ENCODE results near the gene C4orf17. TPM values are rescaled to one million over a fixed set of nuclear protein-coding genes. Genes with fewer than 3 reads are reported as not detected.
"Not testable (repeated sequence)": the region's sequence is repeated elsewhere in the genome, so short reads cannot be mapped to it uniquely, and the experiment has no call there.

Gene C4orf17
- total RNA-seq, 2 donors from 2014 or later: 2.0 TPM; not detected in 1

DNA sequence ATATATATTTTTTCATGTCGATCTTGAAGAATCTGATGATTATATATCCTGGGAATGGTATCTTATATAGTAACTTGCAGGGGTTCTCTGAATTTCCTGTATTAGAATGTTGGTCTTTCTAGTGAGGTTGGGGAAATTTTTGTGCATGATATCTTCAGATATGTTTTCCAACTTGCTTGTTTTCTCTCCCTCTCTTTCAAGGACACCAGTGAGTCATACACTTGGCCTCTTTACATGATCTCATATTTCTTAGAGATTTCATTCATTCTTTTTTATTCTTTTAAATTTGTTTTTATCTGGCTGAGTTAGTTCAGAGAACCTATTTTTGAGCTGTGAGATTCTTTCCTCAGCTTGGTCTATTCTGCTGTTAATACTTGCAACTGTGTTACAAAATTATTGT is 27.2 kb upstream of the C4orf17 start:
- H3K27ac ChIP-seq: no peak overlapping the region
- TF ChIP-seq, protein P1, sequence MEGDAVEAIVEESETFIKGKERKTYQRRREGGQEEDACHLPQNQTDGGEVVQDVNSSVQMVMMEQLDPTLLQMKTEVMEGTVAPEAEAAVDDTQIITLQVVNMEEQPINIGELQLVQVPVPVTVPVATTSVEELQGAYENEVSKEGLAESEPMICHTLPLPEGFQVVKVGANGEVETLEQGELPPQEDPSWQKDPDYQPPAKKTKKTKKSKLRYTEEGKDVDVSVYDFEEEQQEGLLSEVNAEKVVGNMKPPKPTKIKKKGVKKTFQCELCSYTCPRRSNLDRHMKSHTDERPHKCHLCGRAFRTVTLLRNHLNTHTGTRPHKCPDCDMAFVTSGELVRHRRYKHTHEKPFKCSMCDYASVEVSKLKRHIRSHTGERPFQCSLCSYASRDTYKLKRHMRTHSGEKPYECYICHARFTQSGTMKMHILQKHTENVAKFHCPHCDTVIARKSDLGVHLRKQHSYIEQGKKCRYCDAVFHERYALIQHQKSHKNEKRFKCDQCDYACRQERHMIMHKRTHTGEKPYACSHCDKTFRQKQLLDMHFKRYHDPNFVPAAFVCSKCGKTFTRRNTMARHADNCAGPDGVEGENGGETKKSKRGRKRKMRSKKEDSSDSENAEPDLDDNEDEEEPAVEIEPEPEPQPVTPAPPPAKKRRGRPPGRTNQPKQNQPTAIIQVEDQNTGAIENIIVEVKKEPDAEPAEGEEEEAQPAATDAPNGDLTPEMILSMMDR (IDR thresholded peaks at IDR 0.05): no peak
- TF ChIP-seq POLR2AphosphoS5 (IDR thresholded peaks at IDR 0.05): no peak
- TF ChIP-seq POLR2A (IDR thresholded peaks at IDR 0.05): no peak
- WGBS: 94% methylated on average over 1 of the region's 1 CpG
- H3K4me1 ChIP-seq (replicated peaks): no peaks in the 10 kb centered on the region
- H3K4me3 ChIP-seq: no peak overlapping the region
- H3K9me3 ChIP-seq: no peaks in the 10 kb centered on the region
- intact Hi-C loops (cut with DNase I): no loop called here
- DNase-seq (ENCODE audit: low spot score): no peak
- no peaks in the 10 kb centered on the region for H3K36me3 ChIP-seq
- H3K27me3 ChIP-seq (replicated peaks; ENCODE audit: insufficient read depth): no peaks in the 10 kb centered on the region

DNA sequence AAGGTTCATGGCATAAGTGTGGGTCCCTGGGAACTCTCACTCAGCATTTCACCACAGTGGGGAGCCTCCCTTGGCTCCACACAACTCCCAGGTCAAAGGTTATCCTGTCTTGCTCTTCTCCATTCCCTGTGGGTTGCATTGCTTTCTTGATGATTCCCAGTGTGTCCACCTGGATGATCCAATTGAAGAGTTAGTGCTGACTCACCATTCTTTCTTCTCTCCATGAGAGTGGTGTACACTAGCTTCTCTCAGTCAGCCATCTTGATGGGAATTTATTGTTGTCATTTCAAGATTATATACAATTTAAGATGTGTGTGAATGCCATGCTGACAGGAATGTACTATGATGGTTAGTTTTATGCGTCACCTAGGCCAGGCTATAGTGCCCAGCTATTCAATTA is 25.6 kb upstream of the C4orf17 start:
- TF ChIP-seq POLR2AphosphoS5 (IDR thresholded peaks at IDR 0.05): no peak
- TF ChIP-seq POLR2A (IDR thresholded peaks at IDR 0.05): no peak
- TF ChIP-seq, protein P1 (IDR thresholded peaks at IDR 0.05): no peak
- no peaks in the 10 kb centered on the region for H3K36me3 ChIP-seq
- 100% methylated on average over 1 of the region's 1 CpG for WGBS
- no peak overlapping the region for H3K4me3 ChIP-seq
- intact Hi-C loops (cut with DNase I): no loop called here
- no peak overlapping the region for H3K27ac ChIP-seq
- no peaks in the 10 kb centered on the region for H3K4me1 ChIP-seq (replicated peaks)
- no peaks in the 10 kb centered on the region for H3K9me3 ChIP-seq
- DNase-seq (ENCODE audit: low spot score): no peak
- H3K27me3 ChIP-seq (replicated peaks; ENCODE audit: insufficient read depth): no peaks in the 10 kb centered on the region

DNA sequence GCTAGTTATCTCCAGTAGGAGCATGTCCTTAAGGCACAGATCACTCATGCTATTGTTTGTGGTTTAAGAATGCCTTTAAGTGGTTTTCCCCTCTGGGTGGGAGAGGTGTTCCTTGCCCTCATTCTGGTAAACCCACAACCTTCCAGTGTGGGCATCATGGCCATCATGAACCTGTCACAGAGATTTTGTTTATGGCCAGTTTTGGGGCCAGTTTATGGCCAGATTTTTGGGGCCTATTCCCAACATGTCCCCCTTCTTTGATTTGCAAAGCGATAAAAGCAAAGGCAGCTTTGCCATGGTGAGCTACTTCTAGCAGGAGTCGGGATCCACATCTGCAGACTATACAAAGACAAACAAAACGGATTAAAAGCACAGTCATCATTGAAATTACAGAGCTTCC is 24.2 kb upstream of the C4orf17 start:
- H3K27me3 ChIP-seq (replicated peaks; ENCODE audit: insufficient read depth); DNase-seq (ENCODE audit: low spot score); H3K27ac ChIP-seq; intact Hi-C loops (cut with DNase I); H3K4me3 ChIP-seq; H3K4me1 ChIP-seq (replicated peaks); H3K36me3 ChIP-seq; H3K9me3 ChIP-seq: not testable (repeated sequence)
- 84% methylated on average over 3 of the region's 3 CpGs for WGBS

DNA sequence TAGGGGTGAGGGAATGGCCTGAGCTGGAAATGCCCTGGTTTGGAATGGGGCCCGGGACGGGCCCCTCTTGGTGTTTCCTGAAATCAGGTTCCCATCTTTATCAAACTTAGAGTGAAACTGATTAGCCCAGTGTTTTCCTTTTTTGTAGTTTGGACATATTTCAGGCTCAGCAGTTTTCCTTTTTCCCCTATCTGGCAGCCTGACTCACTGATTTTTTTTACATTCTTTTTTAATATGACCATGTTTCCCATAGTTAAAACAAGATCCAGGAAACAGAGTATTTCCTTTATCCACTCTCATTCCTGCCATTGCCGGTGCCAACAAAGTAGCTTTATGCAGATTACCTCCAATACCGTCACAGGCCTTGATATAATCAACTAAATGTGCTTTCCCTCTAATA is 20.5 kb upstream of the C4orf17 start:
- TF ChIP-seq POLR2A (IDR thresholded peaks at IDR 0.05): no peak
- TF ChIP-seq POLR2AphosphoS5 (IDR thresholded peaks at IDR 0.05): no peak
- TF ChIP-seq, protein P1 (IDR thresholded peaks at IDR 0.05): no peak
- 87% methylated on average over 4 of the region's 4 CpGs for WGBS
- no peaks in the 10 kb centered on the region for H3K4me1 ChIP-seq (replicated peaks)
- no peaks in the 10 kb centered on the region for H3K9me3 ChIP-seq
- H3K27ac ChIP-seq: no peak overlapping the region
- DNase-seq (ENCODE audit: low spot score): no peak
- H3K36me3 ChIP-seq: no peaks in the 10 kb centered on the region
- no peak overlapping the region for H3K4me3 ChIP-seq
- intact Hi-C loops (cut with DNase I): no loop called here
- H3K27me3 ChIP-seq (replicated peaks; ENCODE audit: insufficient read depth): no peaks in the 10 kb centered on the region

DNA sequence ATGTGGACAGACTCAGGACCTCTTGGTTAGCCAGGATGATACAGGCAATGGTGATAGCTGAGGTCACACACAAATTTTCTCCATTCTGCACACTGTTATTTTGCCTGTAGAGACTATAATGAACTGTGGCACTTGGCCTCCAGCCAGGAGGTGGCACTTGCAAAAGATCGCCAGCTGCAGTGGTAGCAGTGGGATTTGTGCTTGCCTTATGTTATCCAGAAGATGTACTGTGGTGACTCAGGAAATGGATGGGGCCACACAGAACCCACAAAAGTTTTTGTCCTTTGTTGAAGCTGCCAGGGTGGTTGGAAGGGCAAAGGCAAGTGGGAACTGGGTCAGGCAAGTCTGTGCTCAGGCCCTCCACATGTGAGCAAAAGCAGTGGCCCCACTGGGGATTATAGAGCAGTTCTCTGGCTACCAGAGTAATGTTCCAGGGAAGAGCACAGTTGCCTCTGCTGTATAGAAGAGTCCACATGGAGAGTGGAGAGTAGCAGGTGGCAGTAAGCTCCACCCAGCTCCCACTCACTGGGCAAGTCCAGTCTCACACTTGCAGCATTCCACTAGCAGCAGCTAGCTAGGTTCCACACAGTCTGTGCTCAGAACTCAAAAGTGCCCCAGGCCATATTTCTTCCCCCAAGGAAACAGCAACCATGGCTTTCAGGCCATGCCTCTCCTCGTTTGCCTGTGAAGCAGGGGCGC is 5.9 kb upstream of the C4orf17 start:
- Histone ChIP-seq H3K36me3 (no peaks in the 10 kb centered on the region), H3K4me1 (replicated peaks) (no peaks in the 10 kb centered on the region), H3K27ac (no peak overlapping the region), H3K4me3 (no peak overlapping the region), H3K27me3 (replicated peaks; ENCODE audit: insufficient read depth) (no peaks in the 10 kb centered on the region), H3K9me3 (no peaks in the 10 kb centered on the region)
- intact Hi-C loops (cut with DNase I): no loop called here
- 58% methylated on average over 3 of the region's 3 CpGs for WGBS
- DNase-seq (ENCODE audit: low spot score): no peak
- TF ChIP-seq, protein P1 (IDR thresholded peaks at IDR 0.05): no peak
- TF ChIP-seq POLR2AphosphoS5 (IDR thresholded peaks at IDR 0.05) (no peak), POLR2A (IDR thresholded peaks at IDR 0.05) (no peak)

Measured in prostate gland (tissue), 2 donors.